Activated T-cell treated with anti-CD3 and anti-CD28 coated beads, Interleukin-2, amount 50 U/mL, for 72 hours (primary cell): Measurements from ENCODE around the gene WDR31. TPM values are rescaled to one million over a fixed set of nuclear protein-coding genes. Genes with fewer than 3 reads are reported as not detected.
"Not testable (repeated sequence)": the region's sequence is repeated elsewhere in the genome, so short reads cannot be mapped to it uniquely, and the experiment has no call there.

Experiments
- ATAC-seq, 2 donors: fragments of 150-1000 bp; cut with Tn5 transposase; replicated peaks in 1 of 2; 2 replicates each; pipeline ENCODE4 v1.10.0; 2021; ENCODE audit warnings: moderate library complexity in 2 of 2, mild to moderate bottlenecking in 1 of 2
- DNase-seq, 2 donors: peaks; one replicate each; pipeline ENCODE4 v3.0.0; 2021 to 2022; ENCODE audit warnings: mixed read lengths in 1 of 2
- H3K27ac Mint-ChIP-seq: one replicate; pipeline ENCODE4 v1.8.0; 2022; ENCODE audit warnings: mild to moderate bottlenecking, moderate library complexity, mixed read lengths
- H3K27me3 Mint-ChIP-seq: one replicate; pipeline ENCODE4 v1.8.0; 2022; ENCODE audit warnings: low read depth, mixed read lengths
- H3K36me3 Mint-ChIP-seq, 2 donors: one replicate each; pipeline ENCODE4 v1.8.0; 2022; ENCODE audit warnings: mixed read lengths in 2 of 2, mild to moderate bottlenecking in 1 of 2; ENCODE audit not compliant: insufficient read depth in 2 of 2
- H3K4me1 Mint-ChIP-seq: one replicate; pipeline ENCODE4 v1.8.0; 2022; ENCODE audit warnings: low read depth, mixed read lengths
- H3K4me3 Mint-ChIP-seq, 2 donors: one replicate each; pipeline ENCODE4 v1.8.0; 2022; ENCODE audit warnings: mild to moderate bottlenecking in 2 of 2, mixed read lengths in 2 of 2, moderate library complexity in 2 of 2
- H3K9me3 Mint-ChIP-seq, 2 donors: one replicate each; pipeline ENCODE4 v1.8.0; 2022; ENCODE audit warnings: mixed read lengths in 2 of 2
- total RNA-seq, 2 donors: library from RNA; stranded (reverse); gene quantifications; one replicate each; pipeline ENCODE4 v1.2.3, GENCODE V29; 2022

Gene WDR31
- total RNA-seq, result 1 to 10 TPM; 1.4 to 3.8 TPM

GRCh38 chr9:113340011-113340699 is at the start of gene WDR31:
WDR31 (minus strand) TSS chr9:113340275; CDS start chr9:113332022, 8,253 bp downstream.
- H3K4me1 Mint-ChIP-seq, result peaks cover 54% of the 10 kb centered on the region
- H3K27ac Mint-ChIP-seq, result peak within 1 kb of the TSS; percentile 35
- no peaks in the 10 kb centered on the region for H3K9me3 Mint-ChIP-seq
- peaks cover 0 to 1% of the 10 kb centered on the region in 2 donors for H3K36me3 Mint-ChIP-seq
- peak; percentile 86 to 87 for DNase-seq
- peak; percentile 96 to 99 for ATAC-seq
- H3K27me3 Mint-ChIP-seq, result no peaks in the 10 kb centered on the region
- H3K4me3 Mint-ChIP-seq, result peak within 1 kb of the TSS; percentile 85 to 93

GRCh38 chr9:113389451-113389850 is 49.4 kb upstream of the WDR31 start:
- H3K9me3 Mint-ChIP-seq, result no peaks in the 10 kb centered on the region
- DNase-seq, result no peak

GRCh38 chr9:113388833-113389232 is 48.8 kb upstream of the WDR31 start:
- Mint-ChIP-seq H3K36me3 (peaks cover 0 to 1% of the 10 kb centered on the region in 2 donors), H3K27ac (no peak overlapping the region), H3K9me3 (no peaks in the 10 kb centered on the region), H3K27me3 (no peaks in the 10 kb centered on the region), H3K4me1 (no peaks in the 10 kb centered on the region), H3K4me3 (no peak overlapping the region)
- DNase-seq, result no peak
- no peak for ATAC-seq

More at GRCh38 chr9:113389451-113389850, 49.4 kb upstream of the WDR31 start:
- no peak for ATAC-seq
- no peaks in the 10 kb centered on the region for H3K4me1 Mint-ChIP-seq
- H3K27me3 Mint-ChIP-seq, result no peaks in the 10 kb centered on the region
- H3K36me3 Mint-ChIP-seq, result peaks cover 0 to 1% of the 10 kb centered on the region in 2 donors
- no peak overlapping the region for H3K4me3 Mint-ChIP-seq
- no peak overlapping the region for H3K27ac Mint-ChIP-seq

GRCh38 chr9:113387560-113388230 is 47.6 kb upstream of the WDR31 start:
- ATAC-seq (no peak), DNase-seq (no peak)
- Mint-ChIP-seq H3K27ac (no peak overlapping the region), H3K27me3 (no peaks in the 10 kb centered on the region), H3K36me3 (peaks cover 0 to 1% of the 10 kb centered on the region in 2 donors), H3K4me3 (no peak overlapping the region), H3K9me3 (no peaks in the 10 kb centered on the region), H3K4me1 (no peaks in the 10 kb centered on the region)

GRCh38 chr9:113386571-113387393 is 46.7 kb upstream of the WDR31 start:
- Mint-ChIP-seq H3K4me1 (no peaks in the 10 kb centered on the region), H3K27ac (no peak overlapping the region), H3K27me3 (no peaks in the 10 kb centered on the region), H3K4me3 (no peak overlapping the region), H3K36me3 (peaks cover 0 to 1% of the 10 kb centered on the region in 2 donors), H3K9me3 (no peaks in the 10 kb centered on the region)
- ATAC-seq, result no peak
- no peak for DNase-seq

- Mint-ChIP-seq H3K9me3 (no peaks in the 10 kb centered on the region), H3K36me3 (no peaks in the 10 kb centered on the region), H3K4me3 (no peak overlapping the region), H3K4me1 (peaks cover 7% of the 10 kb centered on the region), H3K27ac (no peak overlapping the region), H3K27me3 (no peaks in the 10 kb centered on the region)
- no peak for DNase-seq
- no peak for ATAC-seq
Measured at GRCh38 chr9:113381909-113382411, 41.9 kb upstream of the WDR31 start.

DNA sequence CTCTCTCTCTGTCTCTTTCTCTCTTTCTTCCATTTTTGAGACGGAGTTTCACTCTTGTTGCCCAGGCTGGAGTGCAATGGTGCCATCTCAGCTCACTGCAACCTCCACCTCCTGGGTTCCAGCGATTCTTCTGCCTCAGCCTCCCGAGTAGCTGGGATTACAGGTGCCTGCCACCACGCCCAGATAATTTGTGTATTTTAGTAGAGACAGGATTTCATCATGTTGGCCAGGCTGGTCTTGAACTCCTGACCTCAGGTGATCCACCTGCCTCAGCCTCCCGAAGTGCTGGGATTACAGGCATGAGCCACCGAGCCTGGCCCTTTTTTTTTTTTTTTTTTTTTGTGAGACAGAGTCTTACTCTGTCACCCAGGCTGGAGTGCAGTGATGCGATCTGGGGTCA is 41.4 kb upstream of the WDR31 start:
- not testable (repeated sequence) for H3K4me3 Mint-ChIP-seq, H3K27ac Mint-ChIP-seq, ATAC-seq, H3K4me1 Mint-ChIP-seq, H3K9me3 Mint-ChIP-seq, H3K36me3 Mint-ChIP-seq, DNase-seq, H3K27me3 Mint-ChIP-seq

DNA sequence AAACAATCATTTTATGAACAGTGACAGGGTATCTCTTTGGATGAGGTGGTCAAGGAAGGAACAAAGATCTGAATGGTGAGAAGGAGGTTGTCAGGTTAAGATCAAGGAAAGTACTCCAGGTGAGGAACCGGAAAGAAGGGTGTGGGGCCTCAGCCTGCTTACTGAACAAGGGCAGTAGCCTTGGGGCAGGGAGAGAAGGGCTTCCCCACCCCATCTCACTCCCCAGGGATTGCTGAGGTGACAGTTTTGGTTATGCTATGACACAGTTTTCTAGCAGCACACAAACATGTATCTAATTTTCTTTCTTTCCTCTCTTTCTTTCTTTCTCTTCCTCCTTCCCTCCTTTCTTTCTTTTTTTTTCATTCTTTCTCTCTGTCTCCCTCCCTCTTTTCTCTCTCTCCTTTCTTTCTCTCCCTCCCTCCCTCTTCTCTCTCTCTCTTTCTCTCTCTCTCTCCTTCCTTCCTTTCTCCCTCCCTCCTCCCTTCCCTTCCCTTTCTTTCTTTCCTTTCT is 40.8 kb upstream of the WDR31 start:
- DNase-seq (no peak), ATAC-seq (no peak)
- peak overlapping the region; percentile 54 for H3K27ac Mint-ChIP-seq
- peaks cover 8% of the 10 kb centered on the region for H3K4me1 Mint-ChIP-seq
- no peaks in the 10 kb centered on the region for H3K36me3 Mint-ChIP-seq
- no peak overlapping the region for H3K4me3 Mint-ChIP-seq
- no peaks in the 10 kb centered on the region for H3K27me3 Mint-ChIP-seq
- no peaks in the 10 kb centered on the region for H3K9me3 Mint-ChIP-seq

- not testable (repeated sequence) for H3K36me3 Mint-ChIP-seq, DNase-seq, H3K9me3 Mint-ChIP-seq, H3K4me3 Mint-ChIP-seq, H3K27ac Mint-ChIP-seq, ATAC-seq, H3K27me3 Mint-ChIP-seq
- peaks cover 19% of the 10 kb centered on the region for H3K4me1 Mint-ChIP-seq
Measured at GRCh38 chr9:113379829-113380210, 39.7 kb upstream of the WDR31 start.

GRCh38 chr9:113379094-113379828 is 39.2 kb upstream of the WDR31 start:
- not testable (repeated sequence) for H3K9me3 Mint-ChIP-seq, H3K4me3 Mint-ChIP-seq, DNase-seq, ATAC-seq, H3K36me3 Mint-ChIP-seq, H3K27me3 Mint-ChIP-seq
- Mint-ChIP-seq H3K27ac (peak overlapping the region; percentile 69), H3K4me1 (peaks cover 25% of the 10 kb centered on the region)

GRCh38 chr9:113376634-113377567 is 36.8 kb upstream of the WDR31 start, which contains the start of gene HDHD3:
HDHD3 (minus strand) TSS chr9:113376986; CDS start chr9:113374354, 2,632 bp downstream.
- ATAC-seq, result peak; percentile 93
- peak within 1 kb of the TSS; percentile 81 for H3K27ac Mint-ChIP-seq
- H3K4me3 Mint-ChIP-seq, result peak within 1 kb of the TSS; percentile 88 to 93
- no peaks in the 10 kb centered on the region for H3K9me3 Mint-ChIP-seq
- no peaks in the 10 kb centered on the region for H3K36me3 Mint-ChIP-seq
- peaks cover 25% of the 10 kb centered on the region for H3K4me1 Mint-ChIP-seq
- no peaks in the 10 kb centered on the region for H3K27me3 Mint-ChIP-seq
- DNase-seq, result peak; percentile 85 to 87
